Choroid plexus epithelial cell (primary cell): Measurements from ENCODE around the gene STK31.
"Not testable (repeated sequence)": the region's sequence is repeated elsewhere in the genome, so short reads cannot be mapped to it uniquely, and the experiment has no call there.

Source experiments
- DNase-seq: peaks from one replicate; pipeline ENCODE4 v3.0.0-alpha.2; 2010; ENCODE audit warnings: low read depth
- H3K4me3 ChIP-seq: 2 replicates; pipeline ENCODE4 v1.5.1; 2011; ENCODE audit warnings: low read depth, mild to moderate bottlenecking, control low read depth, low read length, moderate library complexity
- TF ChIP-seq, protein P1 (sequence below): conservative IDR thresholded peaks from 2 replicates; pipeline ENCODE4 v1.5.1; 2011; ENCODE audit warnings: low read depth, mild to moderate bottlenecking, control low read depth, inconsistent platforms, low read length, moderate library complexity

Gene STK31

DNA sequence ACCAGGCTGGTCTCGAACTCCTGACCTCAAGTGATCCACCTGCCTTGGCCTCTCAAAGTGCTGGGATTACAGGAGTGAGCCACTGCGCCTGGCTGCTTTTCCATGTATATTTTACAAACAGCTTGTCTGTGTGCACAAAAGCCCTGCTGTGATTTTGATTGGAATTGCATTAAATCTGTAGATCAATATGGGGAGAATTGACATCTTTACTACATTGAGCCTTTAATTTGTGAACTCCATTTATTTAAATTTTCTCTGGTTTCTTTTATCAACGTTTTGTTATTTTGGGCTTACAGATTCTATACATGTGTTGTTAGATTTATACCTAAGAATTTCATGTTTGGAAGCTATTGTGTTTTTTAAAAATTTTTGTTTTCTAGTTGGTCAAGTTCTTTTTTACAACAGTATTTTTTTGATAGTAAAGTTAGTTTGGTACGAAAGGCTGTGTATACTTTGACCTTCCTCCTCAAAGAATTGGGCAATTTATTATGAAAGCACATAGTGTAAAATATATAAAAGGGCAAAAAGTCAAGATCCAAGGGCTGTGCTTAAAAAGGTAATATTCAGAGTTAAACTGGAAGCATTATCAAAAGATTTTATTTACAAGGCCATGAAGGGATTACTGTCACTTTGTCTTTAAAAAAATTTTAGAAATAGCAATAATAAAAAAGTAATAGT, 92.8 kb downstream of the STK31 start:
- no peak for DNase-seq
- TF ChIP-seq, protein P1, sequence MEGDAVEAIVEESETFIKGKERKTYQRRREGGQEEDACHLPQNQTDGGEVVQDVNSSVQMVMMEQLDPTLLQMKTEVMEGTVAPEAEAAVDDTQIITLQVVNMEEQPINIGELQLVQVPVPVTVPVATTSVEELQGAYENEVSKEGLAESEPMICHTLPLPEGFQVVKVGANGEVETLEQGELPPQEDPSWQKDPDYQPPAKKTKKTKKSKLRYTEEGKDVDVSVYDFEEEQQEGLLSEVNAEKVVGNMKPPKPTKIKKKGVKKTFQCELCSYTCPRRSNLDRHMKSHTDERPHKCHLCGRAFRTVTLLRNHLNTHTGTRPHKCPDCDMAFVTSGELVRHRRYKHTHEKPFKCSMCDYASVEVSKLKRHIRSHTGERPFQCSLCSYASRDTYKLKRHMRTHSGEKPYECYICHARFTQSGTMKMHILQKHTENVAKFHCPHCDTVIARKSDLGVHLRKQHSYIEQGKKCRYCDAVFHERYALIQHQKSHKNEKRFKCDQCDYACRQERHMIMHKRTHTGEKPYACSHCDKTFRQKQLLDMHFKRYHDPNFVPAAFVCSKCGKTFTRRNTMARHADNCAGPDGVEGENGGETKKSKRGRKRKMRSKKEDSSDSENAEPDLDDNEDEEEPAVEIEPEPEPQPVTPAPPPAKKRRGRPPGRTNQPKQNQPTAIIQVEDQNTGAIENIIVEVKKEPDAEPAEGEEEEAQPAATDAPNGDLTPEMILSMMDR, result no peak

DNA sequence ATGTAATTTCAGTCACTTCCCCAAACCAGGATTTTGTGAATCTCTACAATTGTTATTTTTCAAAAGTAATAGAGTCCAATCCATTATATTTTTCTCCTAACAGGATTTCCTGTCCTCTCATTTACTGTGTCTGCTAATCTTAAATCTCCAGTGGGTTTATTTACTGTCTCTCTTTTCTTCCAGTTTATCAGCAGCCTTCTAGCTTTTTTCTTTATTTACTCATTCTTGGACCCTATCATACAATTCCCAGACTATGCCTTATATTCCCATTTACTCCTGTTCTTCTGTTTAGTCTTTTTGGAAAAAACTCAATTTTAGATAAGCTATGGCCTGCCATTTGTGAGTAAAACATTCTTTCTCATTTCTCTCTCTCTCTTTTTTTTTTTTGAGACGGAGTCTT, 94.7 kb downstream of the STK31 start:
- TF ChIP-seq, protein P1, result no peak
- H3K4me3 ChIP-seq, result no peak overlapping the region
- no peak for DNase-seq

More for the DNA sequence above, 92.8 kb downstream of the STK31 start:
- no peak overlapping the region for H3K4me3 ChIP-seq

DNA sequence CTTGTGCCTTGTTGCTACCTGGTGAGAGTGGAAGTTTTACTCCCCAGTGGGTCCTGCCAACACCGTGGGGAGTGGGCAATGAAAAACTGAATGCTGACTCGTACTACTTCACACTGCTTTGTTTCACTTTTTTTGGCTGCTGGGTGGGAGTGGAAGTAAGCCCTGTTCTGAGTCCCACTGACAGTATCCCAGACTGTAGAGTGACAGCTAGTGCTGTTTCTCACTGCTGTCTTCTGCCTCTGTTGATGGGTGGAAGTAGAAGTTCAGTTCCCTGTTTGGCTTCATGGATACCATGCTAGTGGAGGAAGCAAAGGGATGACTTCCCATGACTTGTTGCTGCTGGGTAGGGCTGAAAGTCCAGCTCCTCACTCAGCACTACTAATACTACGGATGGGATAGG, 98.4 kb downstream of the STK31 start:
- no peak for DNase-seq

DNA sequence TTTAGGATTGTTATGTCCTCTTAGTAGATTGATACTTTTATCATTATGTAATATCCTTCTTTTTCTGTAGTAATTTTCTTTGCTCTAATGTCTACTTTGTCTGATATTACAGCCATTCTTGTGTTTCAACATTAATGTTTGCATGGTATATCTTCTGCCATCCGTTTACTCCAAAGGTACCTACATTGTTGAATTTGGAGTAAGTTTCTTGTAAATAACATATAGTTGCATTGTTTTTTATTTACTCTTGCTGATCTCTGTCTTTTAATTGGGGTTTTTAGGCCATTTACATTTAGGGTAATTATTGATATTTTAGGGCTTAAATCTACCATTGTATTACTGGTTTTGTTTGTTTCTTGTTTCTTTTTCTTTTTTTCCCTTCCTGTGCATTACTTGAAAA, 100.1 kb downstream of the STK31 start:
- no peak for DNase-seq
- TF ChIP-seq, protein P1, result no peak
- no peak overlapping the region for H3K4me3 ChIP-seq

More for the DNA sequence above, 98.4 kb downstream of the STK31 start:
- H3K4me3 ChIP-seq, result no peak overlapping the region
- TF ChIP-seq, protein P1, result no peak

DNA sequence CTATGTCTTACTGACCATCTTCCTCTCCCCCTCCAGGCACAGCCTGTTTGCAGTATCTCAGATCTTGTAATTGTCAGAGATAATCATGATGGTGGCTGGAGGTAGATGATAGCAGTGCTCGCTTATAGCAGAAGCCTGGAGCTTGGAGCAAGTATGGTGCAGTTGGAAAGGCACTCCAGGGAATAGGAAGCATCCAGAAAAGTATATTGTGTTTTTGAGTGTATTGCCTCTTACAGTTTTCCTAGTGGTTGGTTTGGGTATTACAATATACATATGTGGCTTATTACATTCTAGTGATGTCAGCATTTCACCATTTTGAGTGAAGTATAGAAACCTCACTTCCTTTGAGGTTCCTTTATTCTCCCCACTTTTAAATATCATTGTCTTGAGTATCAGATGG, 101.5 kb downstream of the STK31 start:
- TF ChIP-seq, protein P1, result peak; percentile 42
- peak; percentile 6 for DNase-seq
- H3K4me3 ChIP-seq, result no peak overlapping the region

DNA sequence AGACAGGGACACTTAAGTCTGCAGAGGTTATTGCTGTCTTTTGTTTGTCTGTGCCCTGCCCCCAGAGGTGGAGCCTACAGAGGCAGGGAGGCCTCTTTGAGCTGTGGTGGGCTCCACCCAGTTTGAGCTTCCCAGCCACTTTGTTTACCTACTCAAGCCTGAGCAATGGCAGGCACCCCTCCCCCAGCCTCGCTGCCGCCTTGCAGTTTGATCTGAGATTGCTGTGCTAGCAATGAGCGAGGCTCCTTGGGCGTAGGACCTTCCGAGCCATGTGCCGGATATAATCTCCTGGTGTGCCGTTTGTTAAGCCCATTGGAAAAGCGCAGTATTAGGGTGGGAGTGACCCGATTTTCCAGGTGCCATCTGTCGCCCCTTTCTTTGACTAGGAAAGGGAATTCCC, 118.1 kb downstream of the STK31 start:
- DNase-seq, H3K4me3 ChIP-seq: not testable (repeated sequence)

DNA sequence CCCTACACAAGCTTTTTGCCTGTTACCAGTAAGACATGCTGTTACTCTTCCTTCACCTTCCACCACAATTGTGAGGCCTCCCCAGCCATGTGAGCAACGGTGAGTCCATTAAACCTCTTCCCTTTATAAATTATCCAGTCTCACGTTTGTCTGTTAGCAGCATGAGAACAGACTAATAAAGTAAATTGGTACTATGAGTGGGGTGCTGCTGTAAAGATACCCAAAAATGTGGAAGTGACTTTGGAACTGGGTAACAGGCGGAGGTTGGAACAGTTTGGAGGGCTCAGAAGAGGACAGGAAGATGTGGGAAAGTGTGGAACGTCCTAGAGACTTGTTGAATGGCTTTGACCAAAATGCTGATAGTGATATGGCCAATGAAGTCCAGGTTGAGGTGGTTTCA, 122.7 kb downstream of the STK31 start:
- DNase-seq, H3K4me3 ChIP-seq: not testable (repeated sequence)

DNA sequence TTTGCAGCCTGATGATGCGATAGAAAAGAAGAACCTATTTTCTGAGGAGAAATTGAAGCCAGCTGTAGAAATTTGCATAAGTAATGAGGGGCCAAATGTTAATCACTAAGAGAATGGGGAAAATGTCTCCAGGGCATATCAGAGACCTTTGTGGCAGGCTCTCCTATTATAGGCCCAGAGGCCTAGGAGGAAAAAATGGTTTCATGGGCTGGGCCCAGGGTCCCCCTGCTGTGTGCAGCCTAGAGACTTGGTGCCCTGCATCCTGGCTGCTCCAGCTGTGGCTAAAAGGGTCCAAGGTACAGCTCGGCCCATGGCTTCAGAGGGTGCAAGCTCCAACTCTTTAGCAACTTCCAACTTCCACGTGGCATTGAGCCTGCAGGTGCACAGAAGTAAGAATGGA, 123.4 kb downstream of the STK31 start:
- TF ChIP-seq, protein P1, result no peak
- DNase-seq, result no peak
- H3K4me3 ChIP-seq, result no peak overlapping the region

DNA sequence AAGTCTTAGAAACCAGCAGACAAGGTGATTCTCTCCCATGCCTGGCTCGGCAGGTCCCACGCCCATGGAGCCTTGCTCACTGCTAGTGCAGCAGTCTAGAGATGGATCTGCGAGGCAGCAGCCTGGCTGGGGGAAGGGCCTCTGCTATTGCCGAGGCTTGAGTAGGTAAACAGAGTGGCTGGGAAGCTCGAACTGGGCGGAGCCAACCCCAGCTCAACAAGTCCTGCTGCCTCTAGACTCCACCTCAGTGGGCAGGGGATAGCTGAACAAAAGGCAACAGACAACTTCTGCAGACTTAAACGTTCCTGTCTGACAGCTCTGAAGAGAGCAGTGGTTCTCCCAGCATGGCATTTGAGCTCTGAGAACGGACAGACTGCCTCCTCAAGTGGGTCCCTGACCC, 134.8 kb downstream of the STK31 start:
- not testable (repeated sequence) for H3K4me3 ChIP-seq, DNase-seq
